Bladder microvascular endothelial cell (primary cell): ENCODE measurements around the gene OR52I1. TPM values are rescaled to one million over a fixed set of nuclear protein-coding genes. Genes with fewer than 3 reads are reported as not detected.

Experiments
- total RNA-seq: library from RNA; depleted of rRNA; stranded (reverse); fragments of >200 nt; gene quantifications from 2 replicates; pipeline ENCODE4 v1.2.3, GENCODE V29; 2014

The OR52I1 gene, protein sequence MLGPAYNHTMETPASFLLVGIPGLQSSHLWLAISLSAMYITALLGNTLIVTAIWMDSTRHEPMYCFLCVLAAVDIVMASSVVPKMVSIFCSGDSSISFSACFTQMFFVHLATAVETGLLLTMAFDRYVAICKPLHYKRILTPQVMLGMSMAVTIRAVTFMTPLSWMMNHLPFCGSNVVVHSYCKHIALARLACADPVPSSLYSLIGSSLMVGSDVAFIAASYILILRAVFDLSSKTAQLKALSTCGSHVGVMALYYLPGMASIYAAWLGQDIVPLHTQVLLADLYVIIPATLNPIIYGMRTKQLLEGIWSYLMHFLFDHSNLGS
- total RNA-seq = not detected in 2 replicates

GRCh38 chr11:4593739-4594138, at the start of gene OR52I1:
Gene OR52I1, plus strand, starts transcription at chr11:4594039. Its CDS starts 0 bp downstream, at chr11:4594039.

DNA sequence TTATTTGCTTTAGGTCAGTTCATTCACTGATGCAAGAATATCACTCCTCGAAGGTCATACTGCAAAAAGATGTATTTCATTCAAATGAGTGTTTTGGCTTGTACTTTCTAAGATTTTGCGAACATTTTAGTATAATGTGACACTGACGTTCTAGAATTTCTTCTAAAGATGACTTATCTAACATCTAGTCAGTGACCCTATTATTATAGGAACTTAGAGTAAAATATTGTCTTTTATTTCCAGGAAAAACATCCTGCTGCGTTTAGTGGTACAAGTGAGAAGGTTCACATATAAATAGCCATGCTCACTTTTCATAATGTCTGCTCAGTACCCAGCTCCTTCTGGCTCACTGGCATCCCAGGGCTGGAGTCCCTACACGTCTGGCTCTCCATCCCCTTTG, 48.9 kb upstream of the OR52I1 start, which contains the start of gene OR52M1:
TSS of gene OR52M1 (plus strand) at position 301 of the 400 bp plus-strand sequence. CDS start at position 301, 0 bp downstream.

DNA sequence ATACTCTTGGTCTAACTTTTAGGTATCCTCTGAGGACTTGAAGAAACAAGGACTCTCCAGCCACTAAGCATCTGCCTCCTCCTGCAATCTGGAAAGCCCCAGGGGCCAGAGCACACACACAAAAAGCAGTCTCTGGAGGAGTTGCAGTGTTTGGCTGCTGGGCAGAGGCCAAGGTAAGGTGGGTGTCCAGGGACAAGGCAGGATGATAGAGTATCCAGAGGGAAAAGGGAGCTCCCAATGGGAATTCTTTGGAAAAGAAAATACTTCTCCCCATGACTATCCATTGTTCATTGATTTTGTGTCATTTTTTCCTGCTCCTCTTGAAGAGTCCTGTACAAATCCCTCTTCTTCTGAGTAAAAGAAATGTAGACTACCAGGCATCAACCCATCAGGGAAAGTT, 12.4 kb upstream of the OR52I1 start, which contains the start of gene OR52I2:
TSS of gene OR52I2 (plus strand) at position 301 of the 400 bp plus-strand sequence.

GRCh38 chr11:4607781-4608666, 14.2 kb downstream of the OR52I1 start, which contains the start of gene TRIM68:
Gene TRIM68, minus strand, starts transcription at chr11:4608231. Its CDS starts 2,727 bp downstream, at chr11:4605504.

DNA sequence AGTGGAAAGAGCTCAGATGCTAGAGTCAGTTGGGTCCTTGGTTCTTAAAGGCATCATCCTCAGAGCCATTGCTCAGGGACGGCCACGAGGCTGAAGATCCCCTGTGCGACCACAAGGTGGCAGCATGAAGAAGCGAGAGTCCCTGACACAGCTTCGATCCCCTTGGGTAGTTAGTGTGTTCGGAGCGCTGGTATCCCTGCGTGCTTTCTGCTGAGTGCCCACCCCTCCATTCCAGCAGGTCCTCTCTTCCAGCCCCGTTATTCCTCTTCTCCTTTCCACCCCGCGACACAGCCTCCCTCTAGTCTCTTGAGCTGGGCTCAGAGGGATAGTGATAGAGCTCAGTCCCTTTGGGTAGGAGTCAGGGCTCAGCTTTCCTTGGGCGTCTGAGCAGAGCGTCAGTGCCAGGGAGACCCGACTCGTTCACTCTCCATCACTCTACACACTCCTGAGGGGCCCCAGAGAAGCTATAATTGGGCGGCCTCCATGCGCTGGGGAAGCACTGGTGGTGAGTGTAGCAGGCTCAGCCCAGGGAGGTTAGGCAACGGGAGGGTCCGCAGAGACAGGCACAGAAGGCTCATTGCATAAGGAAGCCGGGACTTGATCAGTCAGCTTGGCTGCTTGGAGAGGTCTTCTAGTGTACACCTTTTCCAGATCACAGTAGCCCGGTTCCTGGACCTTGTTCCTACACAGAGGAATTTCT, 43.3 kb downstream of the OR52I1 start, which contains the start of gene OR51D1:
TSS of gene OR51D1 (plus strand) at position 516 of the 700 bp plus-strand sequence. CDS start 2,314 bp downstream, outside the sequence.

DNA sequence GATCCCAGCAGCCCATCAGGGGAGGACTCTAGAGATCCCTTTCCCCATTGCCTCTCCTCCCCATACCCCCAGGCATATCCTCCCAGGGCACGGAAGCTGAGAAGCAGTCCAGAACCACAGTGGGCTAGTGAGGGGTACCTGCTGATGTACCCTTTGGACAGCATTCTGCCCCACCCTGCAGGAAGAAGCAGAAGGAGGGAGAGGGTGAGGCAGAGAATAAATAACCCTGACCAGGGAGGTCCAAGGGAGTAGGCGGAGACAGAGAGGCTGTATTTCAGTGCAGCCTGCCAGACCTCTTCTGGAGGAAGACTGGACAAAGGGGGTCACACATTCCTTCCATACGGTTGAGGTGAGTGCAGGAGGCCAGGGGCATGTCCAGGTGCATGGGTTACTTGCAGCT, 49.8 kb downstream of the OR52I1 start, which contains the start of gene OR51E1:
TSS of gene OR51E1 (plus strand) at position 301 of the 400 bp plus-strand sequence. CDS start 8,545 bp downstream, outside the sequence.

Other genes with a start within 250 kb of the OR52I1 start
- gene OR52B4, start 225.7 kb upstream of the OR52I1 start, total RNA-seq = not detected in 2 replicates
- gene TRIM21, start 200.3 kb upstream of the OR52I1 start, total RNA-seq = 37.0 and 37.7 TPM in 2 replicates
- gene OR52K2, start 144.7 kb upstream of the OR52I1 start, total RNA-seq = not detected in 2 replicates
- gene OR52K1, start 111.4 kb upstream of the OR52I1 start, total RNA-seq = not detected in 2 replicates
- gene OR52M1, start 48.8 kb upstream of the OR52I1 start, total RNA-seq = not detected in 2 replicates
- not detected in 2 replicates for gene OR52I2, start 12.3 kb upstream of the OR52I1 start, total RNA-seq
- 8.3 and 12.3 TPM in 2 replicates for gene TRIM68, start 14.2 kb downstream of the OR52I1 start, total RNA-seq
- gene OR51D1, start 43.4 kb downstream of the OR52I1 start, total RNA-seq = not detected in 2 replicates
- gene OR51E1, start 49.9 kb downstream of the OR52I1 start, total RNA-seq = not detected in 2 replicates
- not detected in 2 replicates for gene OR51E2, start 103.8 kb downstream of the OR52I1 start, total RNA-seq
- not detected in 2 replicates for gene MMP26, start 110.7 kb downstream of the OR52I1 start, total RNA-seq
- gene OR51F1, start 175.9 kb downstream of the OR52I1 start, total RNA-seq = not detected in 2 replicates
- gene OR52R1, start 210.3 kb downstream of the OR52I1 start, total RNA-seq = not detected in 2 replicates
- gene OR51F2, start 227.3 kb downstream of the OR52I1 start, total RNA-seq = not detected in 2 replicates